K562 (cell line): ENCODE results near the gene PTGER4. TPM values are rescaled to one million over a fixed set of nuclear protein-coding genes. Genes with fewer than 3 reads are reported as not detected.

Source experiments
- ATAC-seq: fragments of 200-7000 bp; cut with Tn5 transposase; 3 replicates; pipeline ENCODE4 v1.9.1; 2020; ENCODE audit warnings: moderate library complexity
- BruUV-seq: library from RNA; stranded (reverse); fragments of 400-500 nt; replicated peaks from 2 replicates; lab custom pipeline; 2021; lab: Mats Ljungman, UMichigan
- CTCF ChIA-PET: fragments of 300-600 bp; formaldehyde crosslinking; extraction: SDS; loops from one replicate; lab custom pipeline; 2021; ENCODE audit warnings: low intra/inter-chr PET ratio; lab: Yijun Ruan, JAX
- POLR2A ChIA-PET: fragments of 300-600, 350-650 bp; sonication (Branson Sonifier 250); formaldehyde crosslinking; extraction: SDS; loops from one replicate; lab custom pipeline; 2021; ENCODE audit warnings: antibody characterized with exemption, inconsistent platforms; lab: Yijun Ruan, JAX
- DNase-seq, 4 experiments: peaks; one replicate each; pipeline versions ENCODE4 v3.0.0 to v3.0.0-alpha.2; 2011 to 2018; ENCODE audit warnings: low spot score in 3 of 4, mixed read lengths in 3 of 4; ENCODE audit errors: extremely low read depth in 1 of 4
- FAIRE-seq: peaks from 2 replicates; lab custom pipeline; 2011; peaks lifted over from hg19 to GRCh38; lab: Jason Lieb, UNC
- H2AFZ ChIP-seq: 2 replicates; pipeline ENCODE4 v1.6.0; 2011; ENCODE audit warnings: low read depth, low read length, control low read depth, inconsistent platforms
- H3K27ac ChIP-seq: fragments of 200-600 bp; 3 replicates; pipeline ENCODE4 v1.8.0; 2011; ENCODE audit warnings: low read depth, mild to moderate bottlenecking, control low read depth, inconsistent platforms, low read length, moderate library complexity, mixed read lengths; ENCODE audit errors: extremely low read depth
- H3K27me3 ChIP-seq, 2 experiments: fragments of 300-600 bp in 1 of 2; 2 replicates in 1 of 2; 3 replicates in 1 of 2; pipeline versions ENCODE4 v1.6.0 to v1.8.0; 2011; ENCODE audit warnings: inconsistent platforms in 2 of 2, low read length in 2 of 2, mild to moderate bottlenecking in 1 of 2, mixed read lengths in 1 of 2, moderate library complexity in 1 of 2; ENCODE audit not compliant: control insufficient read depth in 2 of 2, insufficient read depth in 2 of 2
- H3K36me3 ChIP-seq: fragments of 300-600 bp; 3 replicates; pipeline ENCODE4 v1.8.0; 2011; ENCODE audit warnings: mild to moderate bottlenecking, low read length, inconsistent platforms; ENCODE audit not compliant: control insufficient read depth, insufficient read depth
- H3K4me1 ChIP-seq, 2 experiments: fragments of 200-600 bp in 1 of 2; replicated peaks in 1 of 2; 2 replicates in 1 of 2; 3 replicates in 1 of 2; pipeline versions ENCODE4 v1.5.1 to v1.8.0; 2011; ENCODE audit warnings: inconsistent platforms in 2 of 2, low read length in 2 of 2, mild to moderate bottlenecking in 1 of 2, mixed read lengths in 1 of 2, moderate library complexity in 1 of 2; ENCODE audit not compliant: control insufficient read depth in 2 of 2, insufficient read depth in 2 of 2
- H3K4me2 ChIP-seq: 2 replicates; pipeline ENCODE4 v1.6.1; 2011; ENCODE audit warnings: low read length, control low read depth, inconsistent platforms, mixed read lengths; ENCODE audit not compliant: insufficient read depth
- H3K4me3 ChIP-seq: fragments of 200-600 bp; sonication (generic), shearing (Covaris generic); 2 replicates; pipeline ENCODE4 v1.5.1; 2016; ENCODE audit warnings: control low read depth, inconsistent platforms
- H3K79me2 ChIP-seq: fragments of 200-600 bp; 3 replicates; pipeline ENCODE4 v1.8.0; 2011; ENCODE audit warnings: low read length, inconsistent platforms; ENCODE audit not compliant: control insufficient read depth, insufficient read depth
- H3K9ac ChIP-seq, 2 experiments: 2 replicates each; pipeline versions ENCODE4 v1.6.0 to v1.6.1; 2011; ENCODE audit warnings: low read depth in 2 of 2, low read length in 2 of 2, control low read depth in 1 of 2, inconsistent platforms in 1 of 2, mild to moderate bottlenecking in 1 of 2, mixed read lengths in 1 of 2; ENCODE audit not compliant: insufficient read depth in 1 of 2
- H3K9me1 ChIP-seq: one replicate; pipeline ENCODE4 v1.6.0; 2011; ENCODE audit warnings: inconsistent platforms, mild to moderate bottlenecking, low read length, moderate library complexity; ENCODE audit not compliant: control insufficient read depth, insufficient read depth
- H3K9me3 ChIP-seq: replicated peaks from 2 replicates; pipeline ENCODE4 v1.5.1; 2011; ENCODE audit warnings: low read depth, low read length, inconsistent platforms; ENCODE audit not compliant: control insufficient read depth, insufficient read depth
- H4K20me1 ChIP-seq: replicated peaks from 2 replicates; pipeline ENCODE4 v1.6.1; 2011; ENCODE audit warnings: low read length, inconsistent platforms, mixed read lengths; ENCODE audit not compliant: control insufficient read depth, insufficient read depth
- HDAC2 ChIP-seq: fragments of 450-650 bp; IDR thresholded peaks from 2 replicates; pipeline ENCODE4 v1.6.1; 2016; ENCODE audit warnings: mild to moderate bottlenecking
- MAZ ChIP-seq, 2 experiments: fragments of 450-650 bp in 1 of 2; sonication (generic) in 1 of 2; formaldehyde crosslinking; IDR thresholded peaks in 1 of 2; conservative IDR thresholded peaks in 1 of 2; 2 replicates each; pipeline versions ENCODE4 v1.4.0 to v1.5.0; 2020; ENCODE audit warnings: mild to moderate bottlenecking in 1 of 2, missing genetic modification reagents in 1 of 2
- MCM5 ChIP-seq: fragments of 450-650 bp; IDR thresholded peaks from 2 replicates; pipeline ENCODE4 v1.6.1; 2016; ENCODE audit warnings: low read depth
- NRF1 ChIP-seq, 2 experiments: fragments of 450-650 bp; IDR thresholded peaks in 1 of 2; conservative IDR thresholded peaks in 1 of 2; 2 replicates each; pipeline ENCODE4 v1.6.1; 2014; ENCODE audit warnings: mild to moderate bottlenecking in 2 of 2
- RBM25 ChIP-seq: fragments of 200-400 bp; formaldehyde crosslinking; IDR thresholded peaks from 2 replicates; pipeline ENCODE4 v1.6.1; 2018; ENCODE audit warnings: low read length, low read depth, moderate library complexity; ENCODE audit not compliant: severe bottlenecking
- SMARCC2 ChIP-seq: fragments of 450-650 bp; IDR thresholded peaks from 2 replicates; pipeline ENCODE4 v1.6.1; 2017; ENCODE audit warnings: antibody characterized with exemption, moderate library complexity, mild to moderate bottlenecking, low read depth
- STAT5B ChIP-seq: fragments of 250-450 bp; sonication (Bioruptor Pico); IDR thresholded peaks from 2 replicates; pipeline ENCODE4 v1.8.0; 2021; ENCODE audit warnings: mild to moderate bottlenecking, inconsistent platforms
- TEAD4 ChIP-seq, 2 experiments: sonication (generic) in 1 of 2; formaldehyde crosslinking in 1 of 2; IDR thresholded peaks; 2 replicates each; pipeline versions ENCODE4 v1.6.1 to v1.8.0; 2012 to 2022; ENCODE audit warnings: borderline replicate concordance in 1 of 2, inconsistent platforms in 1 of 2, low read length in 1 of 2, mild to moderate bottlenecking in 1 of 2, missing genetic modification reagents in 1 of 2
- ZBTB43 ChIP-seq: sonication (generic); formaldehyde crosslinking; IDR thresholded peaks from 2 replicates; pipeline ENCODE4 v1.8.0; 2023; ENCODE audit warnings: mild to moderate bottlenecking, missing genetic modification reagents
- ZBTB9 ChIP-seq: fragments of 450-650 bp; formaldehyde crosslinking; IDR thresholded peaks from 2 replicates; pipeline ENCODE4 v1.4.0; 2020; ENCODE audit warnings: mild to moderate bottlenecking, moderate library complexity
- ZNF436 ChIP-seq: fragments of 250-450, 450-650 bp; sonication (Bioruptor Pico); formaldehyde crosslinking; IDR thresholded peaks from 2 replicates; pipeline ENCODE4 v1.7.0; 2020; ENCODE audit warnings: mild to moderate bottlenecking
- ZNF696 ChIP-seq: fragments of 250-450 bp; sonication (Bioruptor Pico); conservative IDR thresholded peaks from 2 replicates; pipeline ENCODE4 v1.4.0; 2020; ENCODE audit warnings: mild to moderate bottlenecking, moderate library complexity
- WGBS: fragments of 100-300 bp; shearing (Covaris generic); methylation state at CpG from one replicate; pipeline ENCODE4 v1.1.6; 2016; ENCODE audit warnings: low coverage, mixed read lengths; ENCODE audit not compliant: insufficient coverage; ENCODE audit errors: missing lambda C conversion rate; 5-methylcytosine and 5-hydroxymethylcytosine counted together
- in situ Hi-C: fragments of 300-500 bp; cut with MboI; formaldehyde crosslinking; loops from 4 replicates; pipeline ENCODE4 v1.15.0; 2018; ENCODE audit warnings: inconsistent platforms, mixed read lengths
- intact Hi-C: fragments of 100-400 bp; cut with micrococcal nuclease; formaldehyde crosslinking; loops from 2 replicates; pipeline ENCODE4 v1.14.2; 2022
- polyA plus RNA-seq, 8 experiments: library from polyadenylated mRNA; depleted of rRNA in 4 of 8; stranded (reverse) in 5 of 8; unstranded in 3 of 8; fragments of >200 nt; fragmentation: Nextera tagmentation in 2 of 8; fragmentation: Illumina TruSeq in 1 of 8; extraction: Ambion mirVana in 2 of 8; extraction: Trizol in 1 of 8; gene quantifications; 2 replicates each; pipeline versions ENCODE4 v1.2.1 to v1.2.3, GENCODE V29; 2011 to 2014; ENCODE audit warnings: inconsistent platforms in 1 of 8, missing spikeins in 1 of 8
- total RNA-seq, 7 experiments: library from RNA; depleted of rRNA in 6 of 7; stranded (reverse); fragments of >200 nt in 6 of 7; fragmentation: Illumina TruSeq in 2 of 7; extraction: Trizol in 2 of 7; gene quantifications; 2 replicates each; pipeline versions ENCODE4 v1.2.1 to v1.2.3, GENCODE V29; 2011 to 2021; ENCODE audit warnings: low replicate concordance in 1 of 7
- TF ChIP-seq, protein P1 (sequence below): sonication (generic); formaldehyde crosslinking; IDR thresholded peaks from 2 replicates; pipeline ENCODE4 v1.8.0; 2022; ENCODE audit warnings: mild to moderate bottlenecking, missing genetic modification reagents
- TF ChIP-seq, protein P2 (sequence below): sonication (generic); formaldehyde crosslinking; IDR thresholded peaks from 2 replicates; pipeline ENCODE4 v1.9.0; 2022; ENCODE audit warnings: mild to moderate bottlenecking, missing genetic modification reagents

PTGER4 gene
- total and polyA plus RNA-seq, 9 of the 15 experiments (the other 6 are each of a cell fraction or from before 2014, with no cell fraction given), result 0.31 TPM; not detected in 8

- TF ChIP-seq ZBTB9, result no peak
These were observed 27.1 kb upstream of the PTGER4 start (continued) for GRCh38 chr5:40652441-40653220.

DNA sequence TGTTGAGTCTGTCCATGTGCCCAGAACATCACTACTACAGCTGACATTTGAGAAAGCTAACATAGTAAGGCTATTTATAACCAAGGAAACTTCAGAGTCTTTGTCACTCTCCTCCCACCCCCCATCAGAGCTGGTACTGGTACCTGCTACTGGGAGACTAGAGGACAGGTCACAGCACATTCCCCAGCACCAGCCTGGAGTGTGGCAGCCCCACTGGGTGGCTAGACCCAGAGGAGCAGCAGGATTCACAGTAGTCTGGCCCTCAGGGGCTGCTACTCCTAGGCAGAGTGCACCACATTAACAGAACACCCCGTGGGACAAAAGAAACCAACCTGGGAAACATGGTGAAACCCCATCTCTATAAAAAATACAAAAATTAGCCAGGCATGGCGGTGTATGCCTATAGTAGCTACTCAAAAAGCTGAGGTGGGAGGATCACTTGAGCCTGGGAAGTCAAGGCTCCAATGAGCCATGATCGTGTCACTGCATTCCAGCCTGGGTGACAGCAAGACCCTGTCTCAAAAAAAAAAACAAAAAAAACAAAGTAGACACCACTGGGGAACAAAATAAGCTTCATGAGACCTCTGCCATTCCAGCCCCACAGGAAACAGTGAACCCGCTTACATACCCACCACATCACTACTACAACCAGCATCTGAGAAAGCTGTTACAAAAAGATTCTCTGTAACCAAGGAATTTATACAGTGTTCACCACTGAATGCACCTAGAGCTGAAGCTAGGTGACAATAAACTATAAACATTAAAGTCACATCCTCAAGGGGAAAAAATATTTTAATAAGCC, 26.3 kb upstream of the PTGER4 start:
- Histone ChIP-seq H3K36me3 (no peaks in the 10 kb centered on the region), H2AFZ (no peak overlapping the region), H3K9me3 (no peaks in the 10 kb centered on the region), H3K9me1 (no peaks in the 10 kb centered on the region), H4K20me1 (no peaks in the 10 kb centered on the region), H3K4me1 (no peaks in the 10 kb centered on the region), H3K79me2 (no peaks in the 10 kb centered on the region), H3K27ac (no peak overlapping the region), H3K9ac (no peak overlapping the region), H3K4me3 (no peak overlapping the region), H3K27me3 (no peaks in the 10 kb centered on the region), H3K4me2 (no peak overlapping the region)
- 0% methylated on average over 4 of the region's 4 CpGs for WGBS
- intact Hi-C loops, result no loop called here
- no TSS peak for BruUV-seq
- in situ Hi-C loops, result no loop called here
- POLR2A ChIA-PET, result interaction anchor here (0.6 kb wide), 1 partner anchor 20 kb away, joined by 3 read pairs; no protein-coding TSS in a partner anchor
- DNase-seq (no peak), FAIRE-seq (no peak), ATAC-seq (no peak)
- CTCF ChIA-PET, result no interaction called here
- TF ChIP-seq STAT5B (CRISPR knock-in tag) (no peak), MCM5 (no peak), ZBTB43 (CRISPR knock-in tag) (no peak), TEAD4 (IDR thresholded peaks at IDR 0.05; ENCODE audit: low read length) (no peak), TEAD4 (CRISPR knock-in tag; IDR thresholded peaks at IDR 0.05; ENCODE audit: borderline replicate concordance) (no peak), RBM25 (no peak), ZNF696 (no peak), SMARCC2 (no peak), MAZ (CRISPR knock-in tag; conservative IDR thresholded peaks at IDR 0.05 in 1 of 2, IDR thresholded peaks at IDR 0.05 in 1 of 2) (no peak), NRF1 (conservative IDR thresholded peaks at IDR 0.05 in 1 of 2, IDR thresholded peaks at IDR 0.05 in 1 of 2) (no peak), ZNF436 (no peak), HDAC2 (no peak)
- TF ChIP-seq, protein P1, sequence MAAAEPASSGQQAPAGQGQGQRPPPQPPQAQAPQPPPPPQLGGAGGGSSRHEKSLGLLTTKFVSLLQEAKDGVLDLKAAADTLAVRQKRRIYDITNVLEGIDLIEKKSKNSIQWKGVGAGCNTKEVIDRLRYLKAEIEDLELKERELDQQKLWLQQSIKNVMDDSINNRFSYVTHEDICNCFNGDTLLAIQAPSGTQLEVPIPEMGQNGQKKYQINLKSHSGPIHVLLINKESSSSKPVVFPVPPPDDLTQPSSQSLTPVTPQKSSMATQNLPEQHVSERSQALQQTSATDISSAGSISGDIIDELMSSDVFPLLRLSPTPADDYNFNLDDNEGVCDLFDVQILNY (CRISPR knock-in tag), result no peak
- TF ChIP-seq, protein P2, sequence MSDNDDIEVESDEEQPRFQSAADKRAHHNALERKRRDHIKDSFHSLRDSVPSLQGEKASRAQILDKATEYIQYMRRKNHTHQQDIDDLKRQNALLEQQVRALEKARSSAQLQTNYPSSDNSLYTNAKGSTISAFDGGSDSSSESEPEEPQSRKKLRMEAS (CRISPR knock-in tag), result no peak
